ENCODE data around the gene DGKD. TPM values are rescaled to one million over a fixed set of nuclear protein-coding genes. Genes with fewer than 3 reads are reported as not detected.

Gene DGKD
- total and polyA plus RNA-seq, 9 of the 15 experiments (the other 6 are each of a cell fraction or from before 2014, with no cell fraction given) = 0.52 to 29.5 (median 10.6) TPM

DNA sequence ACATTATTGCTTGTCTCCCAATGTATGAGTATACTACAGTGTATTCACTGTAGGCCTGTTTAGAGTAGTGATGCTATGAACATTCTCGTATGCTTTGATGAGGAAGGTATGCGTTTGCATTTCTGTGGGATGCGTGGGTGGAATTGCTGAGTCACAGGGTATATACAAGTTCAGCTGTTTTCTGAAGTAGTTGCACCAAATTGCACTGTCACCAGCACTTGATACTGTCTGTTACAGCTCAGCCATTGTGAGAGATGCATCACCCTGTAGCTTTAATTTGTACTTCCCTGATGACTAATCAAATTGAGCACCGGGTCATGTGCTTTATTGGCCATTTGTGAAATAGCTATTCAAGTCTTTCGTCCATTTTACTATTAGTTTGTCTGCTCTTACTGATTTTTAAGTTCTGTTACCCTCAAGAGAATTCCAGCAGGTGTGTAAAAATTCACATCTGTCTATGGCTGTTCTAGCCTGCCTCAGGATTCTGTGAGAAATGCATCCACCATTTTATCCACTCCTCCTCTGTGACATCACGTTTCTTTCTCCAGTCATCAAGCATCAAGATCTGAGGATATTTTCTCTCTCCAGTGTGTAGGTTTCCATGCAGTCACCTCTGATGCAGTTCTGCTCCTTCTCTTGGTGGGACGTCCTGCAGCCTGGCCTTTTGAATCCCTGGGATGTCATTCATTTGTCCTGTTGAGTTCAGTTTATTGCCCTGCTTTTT is 72.5 kb downstream of the DGKD start (continued):
- TF ChIP-seq MLLT1 (IDR thresholded peaks at IDR 0.05) (peak; percentile 24 to 49; a peak in 1 of 4 replicates), TBL1XR1 (IDR thresholded peaks at IDR 0.05; ENCODE audit: low read length in 2 of 2) (peak in 1 of 2 experiments; percentile 81; a peak in 1 of 4 replicates), GABPA (tag; conservative IDR thresholded peaks at IDR 0.05; ENCODE audit: low read depth) (no peak), E2F6 (IDR thresholded peaks at IDR 0.05; ENCODE audit: borderline replicate concordance in 1 of 2, extremely low read depth in 1 of 2, insufficient read depth in 1 of 2, insufficient read length in 1 of 2, low read depth in 1 of 2, low read length in 1 of 2, poor library complexity in 1 of 2, severe bottlenecking in 1 of 2) (no peak), L3MBTL2 (IDR thresholded peaks at IDR 0.05) (peak; percentile 58), EP400 (IDR thresholded peaks at IDR 0.05) (peak; percentile 77), TCF3 (CRISPR knock-in tag; IDR thresholded peaks at IDR 0.05) (no peak), PRMT5 (CRISPR knock-in tag; IDR thresholded peaks at IDR 0.05) (no peak), ZNF644 (tag; IDR thresholded peaks at IDR 0.05; ENCODE audit: low read depth) (no peak), ZNF175 (CRISPR knock-in tag; IDR thresholded peaks at IDR 0.05; ENCODE audit: low read depth) (0 out of 2 replicates have a peak, but pooled peaks have one; percentile 35), ZNF316 (IDR thresholded peaks at IDR 0.05) (peak; percentile 100), MEIS2 (IDR thresholded peaks at IDR 0.05; ENCODE audit: partially characterized antibody) (peak; percentile 43), HOMEZ (CRISPR knock-in tag; IDR thresholded peaks at IDR 0.05) (no peak), ARNT (IDR thresholded peaks at IDR 0.05) (peak; percentile 68 to 87; a peak in 3 of 4 replicates), ADNP (tag; IDR thresholded peaks at IDR 0.05) (no peak), ZNF586 (CRISPR knock-in tag; conservative IDR thresholded peaks at IDR 0.05) (no peak), SIN3A (IDR thresholded peaks at IDR 0.05; ENCODE audit: borderline replicate concordance in 2 of 2, control insufficient read depth in 1 of 2, low read depth in 2 of 2, low read length in 2 of 2) (no peak), ZFP36 (IDR thresholded peaks at IDR 0.05; ENCODE audit: low read depth, low read length, partially characterized antibody) (peak; percentile 94), FOXK2 (conservative IDR thresholded peaks at IDR 0.05 in 1 of 2, IDR thresholded peaks at IDR 0.05 in 1 of 2; ENCODE audit: low read depth in 2 of 2) (peak; percentile 61 to 76; a peak in 2 of 4 replicates), ZNF785 (CRISPR knock-in tag; IDR thresholded peaks at IDR 0.05) (no peak)
- TF ChIP-seq, protein P1, sequence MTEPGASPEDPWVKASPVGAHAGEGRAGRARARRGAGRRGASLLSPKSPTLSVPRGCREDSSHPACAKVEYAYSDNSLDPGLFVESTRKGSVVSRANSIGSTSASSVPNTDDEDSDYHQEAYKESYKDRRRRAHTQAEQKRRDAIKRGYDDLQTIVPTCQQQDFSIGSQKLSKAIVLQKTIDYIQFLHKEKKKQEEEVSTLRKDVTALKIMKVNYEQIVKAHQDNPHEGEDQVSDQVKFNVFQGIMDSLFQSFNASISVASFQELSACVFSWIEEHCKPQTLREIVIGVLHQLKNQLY (CRISPR knock-in tag; conservative IDR thresholded peaks at IDR 0.05) = no peak
